Cardiac septum (tissue), 1 donor: Measurements from ENCODE around the gene HOXB3. TPM values are rescaled to one million over a fixed set of nuclear protein-coding genes. Genes with fewer than 3 reads are reported as not detected.

Experiments
- DNase-seq: peaks from one replicate; pipeline ENCODE4 v3.0.0-alpha.2; 2020; ENCODE audit warnings: low spot score
- intact Hi-C: fragments of 100-400 bp; cut with DNase I; formaldehyde crosslinking; loops from one replicate; pipeline ENCODE4 v1.14.0; 2022
- total RNA-seq: library from RNA; stranded (reverse); fragmentation: NEBNext Ultra II Directional; extraction: Animal tissue kit (Norgen Biotek cat#: 25700); gene quantifications from one replicate; pipeline ENCODE4 v1.2.1, GENCODE V29; 2021
- donor health status: DM: no; HTN: no; CAD: no.

HOXB3 gene
- total RNA-seq, 1 donor from 2014 or later: 4.2 TPM

DNA sequence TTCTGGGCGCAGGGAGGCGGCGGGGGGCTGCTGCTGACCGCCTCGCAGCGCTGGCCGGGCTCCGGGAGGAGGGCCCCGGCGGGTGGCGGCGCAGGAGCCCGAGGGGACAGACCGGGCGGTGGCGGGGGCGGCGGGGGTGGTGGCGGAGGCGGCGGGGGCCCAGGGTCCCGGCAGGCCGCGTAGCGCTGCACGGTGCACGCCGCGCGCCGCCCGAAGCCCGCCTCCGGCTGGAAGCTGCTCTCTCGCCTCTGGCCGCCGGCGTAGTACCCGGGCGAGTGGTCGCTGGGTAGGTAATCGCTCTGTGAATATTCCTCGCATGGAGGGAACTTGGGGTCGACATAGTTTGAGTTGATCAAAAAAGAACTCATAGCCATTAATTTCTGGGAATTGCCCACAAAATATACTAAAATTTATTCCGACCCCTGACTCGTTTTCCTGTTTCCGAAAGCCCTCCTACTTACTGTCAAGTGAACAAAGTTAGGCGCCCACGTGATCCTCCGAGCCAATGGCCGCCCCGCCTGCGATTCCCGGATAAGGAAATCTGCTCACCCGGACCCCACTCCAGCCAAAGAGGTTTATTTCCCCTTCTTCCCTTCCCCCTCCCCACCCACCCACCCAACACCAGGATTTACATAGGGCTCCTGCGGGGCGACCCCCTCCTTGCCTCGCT, 12.0 kb downstream of the HOXB3 start, which contains the start of gene HOXB4:
TSS of gene HOXB4 (minus strand) at position 405 of the 670 bp plus-strand sequence. CDS start at position 374, 31 bp downstream.
- peak; percentile 88 for DNase-seq
- intact Hi-C loops: no loop called here

DNA sequence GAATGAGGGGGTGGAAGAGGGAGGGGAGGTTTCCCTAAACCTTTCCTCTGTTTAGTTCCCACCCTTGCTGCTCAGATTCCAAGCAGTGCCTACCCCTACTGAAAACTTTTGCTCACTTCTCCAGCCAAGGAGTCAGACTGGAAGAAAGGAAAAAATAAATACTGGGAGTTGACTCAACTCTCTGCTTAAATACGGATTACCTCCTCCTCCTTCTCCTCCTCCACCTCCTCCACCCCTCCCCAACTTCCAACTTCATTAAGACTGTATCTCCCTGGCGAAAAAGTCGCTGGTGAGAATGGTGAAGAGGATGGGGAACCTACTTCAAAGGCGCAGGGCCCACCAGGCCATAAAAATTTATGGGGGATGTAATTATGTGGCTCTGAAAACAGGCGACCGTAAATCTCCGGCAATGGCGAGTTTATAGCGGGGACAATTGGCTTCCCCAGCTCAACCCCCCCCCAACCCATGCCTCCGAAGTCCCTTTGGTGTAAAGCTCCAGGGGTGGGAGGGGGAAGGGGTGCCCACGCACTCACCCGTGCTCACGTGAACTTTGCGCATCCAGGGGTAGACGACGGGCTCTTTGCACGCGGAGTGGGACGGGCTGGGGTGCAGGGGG, 12.6 kb downstream of the HOXB3 start:
- DNase-seq: no peak
- intact Hi-C loops: no loop called here

- DNase-seq: no peak
- intact Hi-C loops: no loop called here
These were observed 13.3 kb downstream of the HOXB3 start for GRCh38 chr17:48576479-48577309.

- intact Hi-C loops: no loop called here
- DNase-seq: no peak
These were observed 14.2 kb downstream of the HOXB3 start for GRCh38 chr17:48575673-48576478.

DNA sequence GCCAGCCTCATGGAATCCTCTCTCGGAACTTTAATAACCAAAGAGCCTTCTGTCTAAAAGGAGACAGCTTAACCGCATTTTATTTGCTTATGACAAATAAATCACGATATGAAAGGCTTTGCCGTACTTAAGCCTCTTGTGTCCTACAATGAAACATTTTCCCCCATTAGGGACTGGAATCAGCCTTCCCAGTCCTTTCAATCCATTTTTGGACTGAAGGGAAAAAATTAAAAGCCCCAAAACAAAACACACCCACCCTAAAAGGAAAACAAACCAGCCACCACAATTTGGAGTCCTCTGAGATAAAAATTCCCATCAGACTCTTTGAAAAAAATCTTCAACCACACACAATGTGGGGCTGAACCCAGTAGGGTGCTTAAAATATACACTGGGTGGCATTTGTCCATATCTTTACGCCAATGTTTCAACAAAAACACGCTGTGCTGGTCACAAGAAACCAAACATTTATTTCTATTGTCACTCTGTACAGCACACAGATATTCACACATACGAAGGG, 14.9 kb downstream of the HOXB3 start:
- intact Hi-C loops: no loop called here
- DNase-seq: no peak

DNA sequence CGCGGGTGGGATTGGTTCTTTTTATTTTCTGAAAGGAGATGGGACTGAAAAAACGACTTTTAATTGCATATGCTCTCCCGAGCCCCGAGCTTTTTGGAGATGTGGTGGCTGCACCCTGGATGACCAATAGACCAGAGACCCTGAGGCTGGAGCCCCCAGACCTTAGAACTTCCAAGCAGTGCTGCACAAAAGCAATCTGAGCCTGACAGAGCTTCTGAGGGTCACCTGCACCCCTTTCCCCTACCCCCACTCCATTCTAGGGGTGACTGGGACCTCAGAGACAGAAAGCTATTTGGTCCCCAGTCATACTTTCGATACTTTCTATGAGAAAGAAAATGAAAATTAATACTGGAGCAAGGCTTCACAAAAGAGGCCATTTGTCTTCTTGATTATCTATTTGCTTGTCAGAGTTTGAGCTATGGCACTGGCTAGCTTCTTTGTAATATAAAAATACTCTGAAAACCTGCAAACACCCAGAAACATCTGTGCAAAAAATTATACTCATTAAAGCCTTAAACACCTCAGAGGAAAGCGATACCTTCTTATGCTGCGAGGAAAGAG, 15.5 kb downstream of the HOXB3 start:
- intact Hi-C loops: no loop called here
- no peak for DNase-seq

- intact Hi-C loops: no loop called here
These were observed 18.1 kb downstream of the HOXB3 start for GRCh38 chr17:48571826-48572417.

GRCh38 chr17:48571024-48571818, 18.8 kb downstream of the HOXB3 start:
- no peak for DNase-seq
- intact Hi-C loops: no loop called here

More at GRCh38 chr17:48571826-48572417, 18.1 kb downstream of the HOXB3 start:
- no peak for DNase-seq

DNA sequence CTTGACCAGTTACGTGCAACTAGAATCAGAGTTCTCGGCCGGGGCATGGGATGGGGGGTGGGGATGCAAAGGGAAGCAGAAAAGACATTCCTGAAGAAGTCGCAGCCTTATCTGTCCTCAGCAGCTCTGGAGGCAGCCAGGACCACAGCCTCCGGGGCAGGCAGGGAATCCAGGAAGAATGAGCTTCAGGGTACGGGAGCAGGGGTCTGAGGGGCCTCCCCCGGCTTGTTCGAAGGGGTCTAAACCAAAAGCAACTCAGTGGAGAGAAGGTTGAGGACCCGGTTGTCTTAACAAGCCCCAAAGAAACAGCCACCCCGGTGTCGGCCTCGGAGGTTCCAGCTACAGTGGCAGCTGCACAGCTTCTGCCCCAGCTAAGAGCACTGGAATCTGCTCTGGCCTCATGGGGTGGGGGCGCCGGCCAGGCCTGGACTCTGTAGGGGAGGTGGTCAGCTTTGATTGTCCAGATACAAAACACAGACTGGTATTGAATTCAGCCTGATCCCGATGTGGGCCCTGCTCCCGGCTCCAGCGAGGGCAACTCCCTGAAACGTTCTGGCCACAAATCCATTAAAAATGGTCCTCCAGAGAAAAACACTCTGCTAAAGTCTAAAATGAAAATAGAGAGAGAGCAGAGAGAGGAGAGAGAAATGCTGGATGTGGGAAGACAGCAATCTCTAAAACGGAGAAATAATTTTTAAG, 19.6 kb downstream of the HOXB3 start:
- no peak for DNase-seq
- intact Hi-C loops: no loop called here

- intact Hi-C loops: no loop called here
These were observed 20.2 kb downstream of the HOXB3 start for GRCh38 chr17:48569674-48570324.

GRCh38 chr17:48569240-48569582, 20.8 kb downstream of the HOXB3 start:
- DNase-seq: no peak
- intact Hi-C loops: no loop called here

More at GRCh38 chr17:48569674-48570324, 20.2 kb downstream of the HOXB3 start:
- DNase-seq: no peak

DNA sequence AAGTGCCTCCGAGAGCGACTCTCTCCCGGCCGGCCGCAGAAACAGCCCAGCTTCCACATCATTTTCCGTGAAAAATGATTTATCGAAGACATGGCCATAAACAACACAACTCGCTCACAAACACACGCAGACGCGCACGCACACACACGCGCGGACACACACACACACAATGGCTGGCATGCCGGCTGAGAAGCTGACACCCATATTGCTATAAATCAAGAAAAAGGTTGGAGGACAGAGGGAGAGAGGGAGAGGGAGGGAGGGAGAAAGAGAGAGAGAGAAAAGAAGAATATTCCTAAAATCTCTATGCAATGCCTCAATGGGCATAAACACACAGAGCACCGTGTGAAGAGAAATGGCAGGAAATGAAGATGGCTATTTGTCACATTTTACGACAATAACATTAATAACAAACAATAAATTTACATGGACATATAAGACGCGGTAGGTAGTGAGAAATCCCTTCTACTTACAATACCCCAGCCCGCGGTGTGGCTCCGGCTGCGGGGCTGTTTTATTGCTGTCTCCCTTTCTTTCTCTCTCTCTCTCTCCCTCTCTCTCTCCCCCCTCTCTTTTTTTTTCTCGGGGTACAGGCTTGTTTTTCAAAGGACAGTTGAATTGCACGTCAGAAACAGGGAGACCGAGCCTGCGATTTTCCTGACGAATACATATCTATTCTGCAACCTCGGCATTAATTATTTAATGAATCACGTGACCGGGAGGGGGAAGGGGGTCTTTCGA, 21.4 kb downstream of the HOXB3 start:
- no peak for DNase-seq
- intact Hi-C loops: no loop called here

DNA sequence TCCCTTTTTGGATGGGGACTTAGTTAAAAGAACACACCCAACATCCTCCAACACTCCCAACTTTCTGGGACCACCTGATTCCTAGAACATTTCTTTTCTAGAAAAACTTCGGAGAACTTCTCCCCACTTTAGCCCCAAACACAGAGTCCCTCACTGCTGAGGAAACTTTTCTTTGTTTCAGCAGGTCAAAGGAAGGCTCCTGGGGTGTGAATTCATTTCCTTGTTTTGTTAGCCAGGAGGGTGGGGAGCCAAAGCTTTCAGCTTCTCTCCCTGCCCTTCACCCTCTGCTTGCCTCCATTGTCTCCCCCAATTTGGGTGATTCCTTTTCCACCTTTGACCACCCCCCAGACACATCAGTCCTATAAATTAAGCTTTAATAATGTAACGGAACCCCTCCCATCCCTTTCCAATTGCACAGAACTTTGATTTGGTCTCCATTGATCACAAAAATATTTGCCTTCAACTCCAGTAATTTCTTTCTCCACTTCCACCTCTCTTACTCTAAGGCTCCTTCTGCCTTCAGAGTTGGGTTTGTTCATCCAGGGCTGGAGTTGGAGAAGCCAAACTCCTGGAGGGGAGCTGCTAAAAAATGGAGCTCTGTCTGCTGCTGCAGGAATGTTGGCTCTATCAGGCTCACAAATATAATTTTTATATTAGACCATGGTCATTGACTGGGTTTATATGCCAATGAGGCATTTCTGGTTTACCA, 22.2 kb downstream of the HOXB3 start:
- intact Hi-C loops: no loop called here
- DNase-seq: no peak

GRCh38 chr17:48567209-48567608, 22.8 kb downstream of the HOXB3 start:
- no peak for DNase-seq
- intact Hi-C loops: no loop called here

DNA sequence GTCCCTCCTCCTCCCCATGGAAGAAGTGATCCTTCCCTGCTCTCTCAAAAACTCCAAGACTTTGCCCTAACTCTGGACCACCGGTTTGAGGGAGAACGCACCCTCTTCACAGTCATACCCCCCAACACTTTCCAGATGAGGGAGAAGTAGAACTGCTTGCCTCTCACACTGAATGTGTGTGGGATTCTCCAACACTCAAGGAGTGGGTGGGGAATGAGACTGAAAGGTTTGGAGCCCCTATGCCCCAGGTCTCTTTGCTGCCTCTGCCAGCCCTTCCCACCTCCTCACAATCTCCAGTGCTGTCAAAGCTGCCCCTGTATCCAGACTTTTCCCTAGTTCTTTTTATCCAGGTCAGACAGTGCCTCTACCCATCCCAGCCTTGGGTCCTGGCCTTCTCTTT, 23.3 kb downstream of the HOXB3 start:
- intact Hi-C loops: no loop called here
- no peak for DNase-seq
